ENCODE results near the gene PDSS2.
"Not testable (repeated sequence)": the region's sequence is repeated elsewhere in the genome, so short reads cannot be mapped to it uniquely, and the experiment has no call there.

PDSS2 gene

GRCh38 chr6:107439406-107439805 lies 20.0 kb downstream of the PDSS2 start:
- in situ Hi-C loops (cut with HindIII; ENCODE audit: low sequenced_read_pairs), result no loop called here
- no peak for TF ChIP-seq CTCF (IDR thresholded peaks at IDR 0.05; ENCODE audit: low read depth, low read length)
- no peak overlapping the region for H3K4me3 ChIP-seq (ENCODE audit: low read depth, low read length)
- DNase-seq (ENCODE audit: low read depth, low spot score), result no peak

GRCh38 chr6:107437691-107438090 lies 21.7 kb downstream of the PDSS2 start:
- TF ChIP-seq CTCF (IDR thresholded peaks at IDR 0.05; ENCODE audit: low read depth, low read length), result no peak
- DNase-seq (ENCODE audit: low read depth, low spot score), result no peak
- in situ Hi-C loops (cut with HindIII; ENCODE audit: low sequenced_read_pairs), result no loop called here
- H3K4me3 ChIP-seq (ENCODE audit: low read depth, low read length), result no peak overlapping the region

- DNase-seq (ENCODE audit: low read depth, low spot score), result no peak
- in situ Hi-C loops (cut with HindIII; ENCODE audit: low sequenced_read_pairs), result no loop called here
- H3K4me3 ChIP-seq (ENCODE audit: low read depth, low read length), result no peak overlapping the region
- TF ChIP-seq CTCF (IDR thresholded peaks at IDR 0.05; ENCODE audit: low read depth, low read length), result no peak
These were observed 22.5 kb downstream of the PDSS2 start for GRCh38 chr6:107436881-107437280.

GRCh38 chr6:107435798-107436197 lies 23.6 kb downstream of the PDSS2 start:
- TF ChIP-seq CTCF (IDR thresholded peaks at IDR 0.05; ENCODE audit: low read depth, low read length), result no peak
- in situ Hi-C loops (cut with HindIII; ENCODE audit: low sequenced_read_pairs), result no loop called here
- no peak for DNase-seq (ENCODE audit: low read depth, low spot score)
- no peak overlapping the region for H3K4me3 ChIP-seq (ENCODE audit: low read depth, low read length)

- DNase-seq (ENCODE audit: low read depth, low spot score), result no peak
- TF ChIP-seq CTCF (IDR thresholded peaks at IDR 0.05; ENCODE audit: low read depth, low read length), result no peak
- in situ Hi-C loops (cut with HindIII; ENCODE audit: low sequenced_read_pairs), result no loop called here
- H3K4me3 ChIP-seq (ENCODE audit: low read depth, low read length), result no peak overlapping the region
These were observed 24.6 kb downstream of the PDSS2 start for GRCh38 chr6:107434812-107435211.

GRCh38 chr6:107425951-107426350 lies 33.4 kb downstream of the PDSS2 start:
- H3K4me3 ChIP-seq (ENCODE audit: low read depth, low read length); in situ Hi-C loops (cut with HindIII; ENCODE audit: low sequenced_read_pairs); DNase-seq (ENCODE audit: low read depth, low spot score): not testable (repeated sequence)

- in situ Hi-C loops (cut with HindIII; ENCODE audit: low sequenced_read_pairs), result no loop called here
- no peak for DNase-seq (ENCODE audit: low read depth, low spot score)
- no peak overlapping the region for H3K4me3 ChIP-seq (ENCODE audit: low read depth, low read length)
- no peak for TF ChIP-seq CTCF (IDR thresholded peaks at IDR 0.05; ENCODE audit: low read depth, low read length)
These were observed 35.8 kb downstream of the PDSS2 start for GRCh38 chr6:107423474-107423990.

All from astrocyte of the spinal cord (primary cell).